NCI-H187 treated with DMSO at 0.1 percent for 48 hours (cell line): ENCODE results near the gene DBF4B.
A peak's percentile ranks its signal among the peaks of the same experiment; 100 is the strongest.

Experiments
- DNase-seq: peaks from one replicate; lab custom pipeline; 2025; lab: John Stamatoyannopoulos, UW

The DBF4B gene

DNA sequence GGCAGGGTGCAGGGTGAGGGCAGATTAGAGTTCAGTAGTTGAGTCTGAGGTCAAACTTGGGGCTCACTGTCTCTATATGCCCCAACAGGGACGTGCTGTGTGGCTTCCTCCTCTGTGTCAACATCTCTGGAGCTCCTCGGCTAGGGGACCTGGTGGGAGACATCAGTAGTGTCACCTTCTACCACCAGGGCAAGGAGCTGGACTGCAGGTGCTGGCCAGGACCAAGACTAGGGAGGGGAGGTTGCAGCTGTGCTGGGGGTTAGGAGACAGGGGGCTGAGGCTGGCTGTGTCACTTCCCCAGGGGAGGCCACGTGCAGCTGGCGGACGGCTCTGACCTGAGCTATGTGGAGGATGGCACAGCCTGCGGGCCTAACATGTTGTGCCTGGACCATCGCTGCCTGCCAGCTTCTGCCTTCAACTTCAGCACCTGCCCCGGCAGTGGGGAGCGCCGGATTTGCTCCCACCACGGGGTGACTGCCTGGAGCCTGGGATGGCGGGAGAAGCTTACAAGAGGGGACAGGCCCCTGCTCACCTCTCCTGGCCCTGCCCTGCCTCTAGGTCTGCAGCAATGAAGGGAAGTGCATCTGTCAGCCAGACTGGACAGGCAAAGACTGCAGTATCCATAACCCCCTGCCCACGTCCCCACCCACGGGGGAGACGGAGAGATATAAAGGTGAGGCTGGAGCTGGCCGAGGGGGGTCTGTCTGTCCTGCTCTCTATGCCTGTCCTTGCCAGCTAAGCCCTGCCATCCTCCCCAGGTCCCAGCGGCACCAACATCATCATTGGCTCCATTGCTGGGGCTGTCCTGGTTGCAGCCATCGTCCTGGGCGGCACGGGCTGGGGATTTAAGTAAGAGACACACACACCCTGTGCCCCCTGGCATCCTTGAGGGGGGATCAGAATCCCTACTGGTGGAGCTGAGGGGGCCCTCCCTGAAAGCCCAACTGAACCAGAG, 69.2 kb downstream of the DBF4B start:
- no peak for DNase-seq

DNA sequence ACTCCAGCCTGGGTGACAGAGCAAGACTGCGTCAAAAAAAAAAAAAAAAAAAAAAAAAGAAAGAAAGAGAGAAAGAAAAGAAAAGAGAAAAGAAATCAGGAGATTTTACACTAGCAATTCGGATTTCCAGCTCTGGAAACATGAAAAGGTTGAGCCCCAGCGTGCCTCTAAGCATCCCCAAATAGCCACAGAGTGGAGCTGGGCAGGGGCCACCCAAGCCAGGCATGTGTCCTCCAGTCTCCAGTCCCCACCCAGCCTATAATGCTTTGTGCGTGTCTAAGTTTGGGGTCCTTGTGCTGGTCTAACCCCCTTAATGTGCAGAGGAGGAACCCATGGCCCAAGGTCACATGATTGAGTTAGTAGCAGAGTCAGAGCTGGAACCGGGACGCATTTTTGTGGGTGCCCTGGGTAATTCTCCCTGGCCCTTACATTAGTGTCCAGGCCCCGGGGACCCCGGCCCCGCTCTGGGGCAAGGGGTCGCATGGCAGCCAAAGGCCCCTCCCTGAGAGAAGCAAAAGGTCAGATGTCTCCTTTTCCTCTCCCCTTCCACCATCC, 70.3 kb downstream of the DBF4B start:
- no peak for DNase-seq

DNA sequence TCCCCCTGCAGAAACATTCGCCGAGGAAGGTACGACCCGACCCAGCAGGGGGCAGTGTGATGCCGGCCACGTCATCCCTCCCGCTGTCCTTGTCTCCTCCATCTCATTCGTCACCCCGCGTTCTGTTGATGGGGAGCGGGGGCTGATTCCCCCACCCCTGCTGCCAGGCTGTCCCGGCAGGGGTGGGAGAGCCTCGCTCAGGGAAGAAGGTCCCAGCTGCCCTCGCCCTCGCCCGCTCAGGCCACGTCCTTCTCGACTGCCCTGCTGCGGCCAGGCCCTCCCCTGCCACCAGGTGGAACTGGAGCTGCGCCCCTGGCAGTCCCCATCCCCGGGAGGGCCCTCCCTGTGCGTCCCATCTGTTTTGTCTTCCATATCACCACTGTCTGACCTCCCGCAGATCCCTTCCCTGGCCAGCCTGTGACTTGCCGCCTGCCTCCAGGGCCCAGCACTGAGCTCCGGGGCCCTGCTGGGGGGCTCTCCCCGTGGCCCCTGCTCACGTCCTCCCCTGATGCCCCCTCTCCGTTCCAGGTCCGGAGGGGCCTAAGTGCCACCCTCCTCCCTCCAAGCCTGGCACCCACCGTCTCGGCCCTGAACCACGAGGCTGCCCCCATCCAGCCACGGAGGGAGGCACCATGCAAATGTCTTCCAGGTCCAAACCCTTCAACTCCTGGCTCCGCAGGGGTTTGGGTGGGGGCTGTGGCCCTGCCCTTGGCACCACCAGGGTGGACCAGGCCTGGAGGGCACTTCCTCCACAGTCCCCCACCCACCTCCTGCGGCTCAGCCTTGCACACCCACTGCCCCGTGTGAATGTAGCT, 71.0 kb downstream of the DBF4B start:
- DNase-seq, result peak; percentile 32

- no peak for DNase-seq
Measured at GRCh38 chr17:44780161-44780560, 71.7 kb downstream of the DBF4B start.

GRCh38 chr17:44780845-44781480, 72.5 kb downstream of the DBF4B start:
- no peak for DNase-seq

- no peak for DNase-seq
Measured at GRCh38 chr17:44781551-44782325, 73.3 kb downstream of the DBF4B start.

- no peak for DNase-seq
Measured at GRCh38 chr17:44782326-44782850, 73.9 kb downstream of the DBF4B start.

GRCh38 chr17:44785921-44786320, 77.5 kb downstream of the DBF4B start:
- DNase-seq, result no peak

GRCh38 chr17:44786551-44787081, 78.2 kb downstream of the DBF4B start:
- no peak for DNase-seq

DNA sequence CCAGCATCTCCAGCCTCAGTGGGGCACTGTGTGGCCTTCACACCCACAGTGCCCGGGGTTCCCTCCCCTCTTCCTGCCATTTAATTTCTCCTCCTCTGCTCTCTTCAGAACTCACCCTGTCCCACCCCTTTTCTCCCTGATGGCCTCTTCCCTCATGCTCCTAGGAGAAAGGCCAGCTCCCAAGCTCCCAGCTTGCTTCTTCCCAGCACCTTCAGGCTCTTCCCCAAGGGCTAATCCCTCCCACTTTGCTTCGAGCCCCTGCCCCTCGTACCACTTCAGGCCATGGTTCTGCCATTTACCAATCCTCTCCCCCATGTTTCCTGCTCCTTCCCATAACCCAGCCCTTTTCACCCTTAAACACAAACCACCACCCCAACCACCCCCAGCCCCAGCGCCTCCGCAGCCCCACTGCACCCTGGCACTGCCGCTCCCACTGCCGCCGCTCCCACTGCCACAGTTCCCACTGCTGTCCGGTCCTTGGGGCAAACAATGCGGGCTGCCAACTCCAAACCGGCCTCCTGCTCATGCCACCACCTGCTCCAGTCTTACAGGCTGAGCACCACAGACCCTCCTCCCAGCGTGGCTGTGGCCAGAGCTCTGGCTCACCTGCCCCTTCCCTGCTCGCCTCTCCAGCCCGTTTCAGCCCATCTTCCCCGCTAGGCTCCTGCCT, 78.9 kb downstream of the DBF4B start:
- DNase-seq, result no peak

- DNase-seq, result no peak
Measured at GRCh38 chr17:44788139-44788538, 79.7 kb downstream of the DBF4B start.

DNA sequence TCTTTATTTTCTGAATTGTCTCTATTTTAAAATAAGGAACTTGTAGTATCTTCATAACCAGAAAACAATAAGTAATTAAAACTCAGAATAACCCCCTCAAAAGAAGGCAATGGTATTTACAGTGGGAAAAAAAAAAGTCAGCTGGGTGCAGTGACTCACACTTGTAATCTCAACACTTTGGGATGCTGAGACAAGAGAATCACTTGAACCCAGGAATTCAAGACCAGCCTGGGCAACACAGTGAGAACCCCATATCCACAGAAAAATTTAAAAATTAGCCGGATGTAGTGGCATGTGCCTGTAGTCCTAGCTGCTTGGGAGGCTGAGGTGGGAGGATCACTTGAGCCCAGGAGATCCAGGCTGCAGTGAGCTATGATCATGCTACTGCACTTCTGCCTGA, 83.8 kb downstream of the DBF4B start:
- no peak for DNase-seq

GRCh38 chr17:44793885-44794842, 85.7 kb downstream of the DBF4B start:
- no peak for DNase-seq

DNA sequence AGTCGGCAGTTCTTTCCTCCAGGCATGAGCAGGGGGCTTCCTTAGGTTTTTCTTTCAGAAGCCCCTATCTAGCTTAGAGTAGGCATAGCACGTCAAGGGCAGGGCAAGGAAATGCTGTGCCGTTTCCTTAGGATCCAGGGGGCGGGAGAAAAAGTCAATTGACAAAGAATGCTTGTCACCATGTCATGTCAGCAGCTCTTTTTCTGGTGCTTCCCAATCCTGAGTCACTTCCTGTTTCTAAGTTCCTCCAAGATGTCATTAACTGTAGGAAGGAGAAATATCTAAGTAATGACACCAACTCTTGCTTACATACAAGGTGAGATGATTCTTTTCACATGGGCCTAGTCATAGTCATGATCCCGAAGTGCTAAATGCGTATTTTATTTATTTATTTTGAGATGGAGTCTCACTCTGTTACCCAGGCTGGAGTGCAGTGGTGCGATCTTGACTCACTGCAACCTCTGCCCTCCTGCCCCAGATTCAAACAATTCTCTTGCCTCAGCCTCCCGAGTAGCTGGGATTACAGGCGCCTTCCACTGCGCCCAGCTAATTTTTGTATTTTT, 86.5 kb downstream of the DBF4B start:
- DNase-seq, result no peak

- no peak for DNase-seq
Measured at GRCh38 chr17:44795421-44795820, 87.0 kb downstream of the DBF4B start.

GRCh38 chr17:44795928-44796327, 87.5 kb downstream of the DBF4B start:
- DNase-seq, result no peak

GRCh38 chr17:44796731-44797130, 88.3 kb downstream of the DBF4B start:
- DNase-seq, result no peak

DNA sequence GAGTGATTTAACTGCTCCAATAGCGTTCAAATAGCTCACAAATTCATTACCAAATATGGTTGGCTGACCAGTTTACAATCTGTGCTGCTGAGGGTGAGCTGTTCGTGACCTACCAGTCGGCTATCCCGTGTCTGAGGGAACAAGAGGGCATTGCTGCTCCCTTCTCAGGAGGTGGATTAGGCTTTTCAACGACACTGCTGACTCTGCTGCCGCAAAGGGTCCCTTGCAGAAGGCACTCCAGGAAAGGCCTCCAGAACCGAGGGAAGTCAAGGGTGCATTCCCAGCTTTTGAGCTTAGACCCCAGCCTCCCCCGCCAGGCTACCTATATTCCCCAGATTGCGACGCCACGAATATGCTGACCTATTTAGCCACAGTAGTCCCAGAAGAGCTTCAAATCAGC, 89.3 kb downstream of the DBF4B start:
- DNase-seq, result no peak

- no peak for DNase-seq
Measured at GRCh38 chr17:44798356-44798755, 89.9 kb downstream of the DBF4B start.
